Stimulated activated CD4-positive, alpha-beta T cell treated with anti-CD3 and anti-CD28 coated beads, TNF-alpha, amount 100 ng/mL, for 48 hours (primary cell): ENCODE measurements around the gene TLE5.
"Not testable (repeated sequence)": the region's sequence is repeated elsewhere in the genome, so short reads cannot be mapped to it uniquely, and the experiment has no call there.

ENCODE experiments used
- DNase-seq, 3 donors: peaks; one replicate each; pipeline ENCODE4 v3.0.0-alpha.2; 2020; ENCODE audit warnings: low read depth in 3 of 3

TLE5 gene

GRCh38 chr19:3061182-3062161, 823 bp downstream of the TLE5 start:
- DNase-seq, result peak in 1 of 3 donors; percentile 36

DNA sequence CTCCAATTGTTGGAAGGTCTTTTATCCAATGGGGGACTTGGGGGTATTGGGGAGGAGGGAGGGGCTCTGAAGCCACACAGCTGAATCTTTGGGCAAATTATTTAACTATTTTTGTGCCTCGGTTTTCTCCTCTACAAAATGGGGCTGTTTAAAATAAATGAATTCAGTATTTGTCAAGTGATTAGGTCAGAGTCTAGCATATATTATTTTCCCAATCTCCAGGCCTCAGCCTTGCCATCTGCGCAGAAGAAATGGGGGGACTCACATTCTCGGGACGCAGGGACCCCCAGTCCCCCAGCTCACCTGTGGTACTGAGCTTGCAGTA, 1.5 kb downstream of the TLE5 start:
- no peak for DNase-seq

DNA sequence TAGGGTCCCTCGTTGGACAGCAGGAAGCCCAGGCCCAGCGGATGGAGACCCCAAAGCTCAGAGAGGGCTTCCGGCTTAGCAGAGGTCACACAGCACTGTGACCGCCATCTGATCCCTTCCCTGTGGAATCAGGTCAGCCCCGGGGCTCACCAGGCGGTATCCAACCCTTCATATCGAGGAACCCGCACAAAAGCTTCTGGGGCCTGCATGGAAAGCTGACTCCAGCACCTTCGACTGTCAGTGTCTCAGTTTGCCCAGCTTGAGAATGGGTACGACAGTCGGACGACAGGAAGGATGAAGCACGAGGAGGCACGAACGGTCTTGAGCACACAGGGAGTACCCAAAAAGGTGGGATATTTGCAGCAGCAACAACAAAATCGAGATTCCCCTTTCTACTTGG, 2.6 kb downstream of the TLE5 start:
- DNase-seq, result no peak

- DNase-seq, result no peak
These were observed 3.4 kb downstream of the TLE5 start for GRCh38 chr19:3058821-3059314.

DNA sequence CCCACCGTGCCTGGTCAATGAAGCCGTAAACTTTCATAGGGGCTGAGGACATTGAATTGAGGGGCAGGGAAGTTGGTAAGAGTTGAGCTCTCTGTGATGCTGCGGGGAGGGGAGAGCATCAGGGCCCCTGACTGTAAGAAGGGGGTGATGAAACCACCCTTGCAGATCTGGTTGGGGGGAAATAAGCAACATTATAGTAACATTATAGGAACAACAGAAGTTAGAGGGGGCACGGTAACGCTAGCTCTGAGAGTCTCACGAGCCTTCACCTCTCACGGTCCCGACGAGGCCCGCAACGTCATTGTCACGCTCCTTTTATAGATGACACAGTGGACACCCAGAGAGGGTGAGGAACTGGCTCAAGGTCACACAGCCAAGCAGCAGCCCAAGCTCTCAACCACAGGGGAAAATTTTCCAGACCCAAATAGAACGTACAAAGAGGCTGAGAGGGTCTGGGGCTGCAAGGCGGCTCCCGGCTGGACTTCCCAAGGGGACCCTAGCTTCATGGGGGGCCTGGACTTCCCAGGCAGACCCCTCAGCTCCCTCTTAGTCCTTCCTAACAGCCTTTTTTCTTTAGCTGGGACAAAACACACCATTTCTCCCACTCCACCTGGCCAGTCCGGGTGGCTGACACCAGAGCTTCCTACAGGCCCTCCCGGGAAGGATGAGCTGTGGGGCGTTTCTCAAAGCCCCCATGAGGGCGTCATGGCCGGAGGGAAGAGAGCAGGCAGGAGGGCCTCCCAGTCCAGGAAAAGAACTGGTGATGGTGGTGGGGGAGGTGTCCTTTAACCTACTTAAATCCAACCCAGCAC, 4.1 kb downstream of the TLE5 start:
- no peak for DNase-seq

- no peak for DNase-seq
These were observed 5.0 kb downstream of the TLE5 start for GRCh38 chr19:3057275-3057714.

- DNase-seq, result no peak
These were observed 5.7 kb downstream of the TLE5 start for GRCh38 chr19:3056417-3057088.

DNA sequence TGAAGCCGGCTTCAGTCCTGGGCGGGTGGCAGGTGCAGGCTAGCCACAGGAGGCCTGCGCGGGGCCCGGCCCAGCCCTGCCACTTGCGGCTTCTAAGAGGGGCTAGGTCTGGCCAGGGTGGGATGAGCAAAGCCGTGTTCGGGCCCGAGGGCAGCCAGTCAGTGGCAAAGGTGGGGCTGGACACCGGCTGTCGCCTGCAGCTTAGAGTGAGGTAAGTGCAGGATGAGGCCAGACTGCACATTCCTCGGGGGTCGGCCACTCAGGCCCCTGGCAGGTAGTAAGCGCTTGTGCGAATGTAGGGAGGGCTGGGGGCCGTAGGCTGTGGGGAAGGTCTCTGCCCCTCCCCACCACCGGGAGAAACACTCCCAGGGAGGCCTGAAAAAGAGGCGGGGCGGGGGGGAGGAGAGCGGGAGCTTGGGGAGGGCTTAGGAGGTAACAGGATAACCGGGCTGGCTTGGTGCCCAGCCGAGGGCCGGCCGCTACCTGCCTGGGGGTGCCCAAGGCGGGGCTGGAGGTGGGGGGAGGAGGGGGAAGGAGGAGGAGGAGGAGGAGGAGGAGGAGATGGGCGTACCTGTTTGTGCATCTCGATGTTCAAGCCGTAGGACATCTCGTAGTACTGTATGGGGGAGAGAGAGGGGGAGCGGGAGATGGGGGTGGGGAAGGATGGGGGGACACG, 6.4 kb downstream of the TLE5 start:
- no peak for DNase-seq

GRCh38 chr19:3054972-3055740, 7.1 kb downstream of the TLE5 start:
- DNase-seq, result no peak

- no peak for DNase-seq
These were observed 7.9 kb downstream of the TLE5 start for GRCh38 chr19:3054265-3054971.

GRCh38 chr19:3053780-3054179, 8.5 kb downstream of the TLE5 start:
- no peak for DNase-seq

DNA sequence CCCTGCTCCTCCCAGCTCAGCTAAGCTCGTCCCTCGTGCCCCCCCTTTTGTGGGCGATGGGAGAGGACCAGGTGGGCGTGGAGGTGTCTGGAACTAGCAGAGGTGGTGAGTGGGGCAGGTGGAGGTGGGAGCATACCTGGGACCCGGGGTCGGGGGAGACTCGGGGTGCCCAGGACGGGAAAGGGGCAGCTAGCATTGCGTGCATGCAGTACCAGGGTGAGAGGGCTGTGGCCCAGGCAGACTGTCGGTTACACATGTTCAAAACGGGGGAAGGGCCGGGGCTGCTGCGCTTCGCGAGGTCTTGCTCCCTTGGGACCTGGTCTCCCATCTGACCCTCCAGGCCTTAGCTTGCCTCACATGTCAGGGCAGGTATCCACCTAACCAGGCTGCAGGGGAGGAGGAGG, 9.1 kb downstream of the TLE5 start:
- DNase-seq, result no peak

DNA sequence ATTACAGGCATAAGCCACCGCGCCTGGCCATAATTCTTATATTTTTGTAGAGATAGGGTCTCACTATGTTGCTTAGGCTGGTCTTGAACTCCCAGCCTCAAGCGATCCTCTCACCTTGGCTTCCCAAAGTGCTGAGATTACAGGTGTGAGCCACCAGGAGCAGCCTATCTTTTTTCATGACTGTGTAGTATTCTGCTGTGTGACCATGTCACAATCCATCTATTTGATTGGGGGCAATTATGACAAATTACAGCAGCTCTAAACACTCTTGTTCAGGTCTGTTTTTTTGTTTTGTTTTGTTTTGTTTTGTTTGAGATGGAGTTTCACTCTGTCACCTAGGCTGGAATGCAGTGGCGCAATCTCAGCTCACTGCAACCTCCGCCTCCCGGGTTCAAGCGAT, 12.3 kb downstream of the TLE5 start:
- not testable (repeated sequence) for DNase-seq

DNA sequence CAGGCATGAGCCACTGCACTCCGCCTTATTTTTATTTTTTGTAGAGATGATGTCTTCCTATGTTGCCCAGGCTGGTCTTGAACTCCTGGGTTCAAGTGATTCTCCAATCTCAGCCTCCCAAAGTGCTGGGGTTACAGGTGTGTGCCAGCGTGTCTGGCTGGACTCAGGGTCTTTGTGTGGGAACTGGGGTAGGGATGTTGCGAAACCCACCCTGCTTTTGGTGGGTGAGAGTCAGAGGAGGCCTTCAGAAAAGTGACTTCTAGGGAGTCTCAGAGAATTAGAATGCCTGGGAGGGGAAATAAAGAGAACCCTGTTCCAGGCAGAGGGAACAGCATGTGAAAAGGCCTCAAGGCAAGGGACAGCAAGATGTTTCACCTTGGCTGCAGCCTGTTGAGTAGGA, 13.2 kb downstream of the TLE5 start:
- DNase-seq, result no peak

GRCh38 chr19:3048190-3048533, 14.1 kb downstream of the TLE5 start:
- DNase-seq, result no peak

DNA sequence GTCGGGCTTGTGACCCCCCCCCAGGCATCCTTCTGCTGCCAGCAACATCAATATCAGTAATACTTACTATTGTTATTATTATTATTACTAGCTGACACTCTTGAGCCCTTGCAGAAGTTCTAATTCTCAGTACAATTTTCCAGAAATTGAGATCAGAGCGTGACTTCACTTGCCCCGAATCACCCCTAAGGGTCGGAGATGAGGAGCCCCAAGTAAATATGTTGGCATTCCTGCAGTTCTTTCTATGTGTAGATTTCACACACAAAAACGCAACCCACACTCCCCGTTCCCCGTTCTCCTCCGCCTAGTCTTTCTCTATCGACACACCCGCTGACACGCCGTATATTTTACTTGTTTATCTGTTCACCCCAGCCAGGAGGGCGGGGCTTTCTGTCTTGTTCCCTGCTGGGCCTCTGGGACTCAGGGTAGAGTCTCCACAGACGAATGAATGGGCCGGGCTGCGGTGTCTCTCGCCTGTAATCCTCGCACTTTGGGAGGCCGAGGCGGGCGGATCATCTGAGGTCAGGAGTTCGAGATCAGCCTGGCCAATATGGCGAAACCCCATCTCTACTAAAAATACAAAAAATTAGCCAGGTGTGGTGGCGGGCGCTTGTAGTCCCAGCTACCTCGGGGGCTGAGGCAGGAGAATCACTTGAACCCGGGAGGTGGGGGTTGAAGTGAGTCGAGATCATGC, 14.7 kb downstream of the TLE5 start:
- DNase-seq, result peak; percentile 47 to 62 (median 60)

DNA sequence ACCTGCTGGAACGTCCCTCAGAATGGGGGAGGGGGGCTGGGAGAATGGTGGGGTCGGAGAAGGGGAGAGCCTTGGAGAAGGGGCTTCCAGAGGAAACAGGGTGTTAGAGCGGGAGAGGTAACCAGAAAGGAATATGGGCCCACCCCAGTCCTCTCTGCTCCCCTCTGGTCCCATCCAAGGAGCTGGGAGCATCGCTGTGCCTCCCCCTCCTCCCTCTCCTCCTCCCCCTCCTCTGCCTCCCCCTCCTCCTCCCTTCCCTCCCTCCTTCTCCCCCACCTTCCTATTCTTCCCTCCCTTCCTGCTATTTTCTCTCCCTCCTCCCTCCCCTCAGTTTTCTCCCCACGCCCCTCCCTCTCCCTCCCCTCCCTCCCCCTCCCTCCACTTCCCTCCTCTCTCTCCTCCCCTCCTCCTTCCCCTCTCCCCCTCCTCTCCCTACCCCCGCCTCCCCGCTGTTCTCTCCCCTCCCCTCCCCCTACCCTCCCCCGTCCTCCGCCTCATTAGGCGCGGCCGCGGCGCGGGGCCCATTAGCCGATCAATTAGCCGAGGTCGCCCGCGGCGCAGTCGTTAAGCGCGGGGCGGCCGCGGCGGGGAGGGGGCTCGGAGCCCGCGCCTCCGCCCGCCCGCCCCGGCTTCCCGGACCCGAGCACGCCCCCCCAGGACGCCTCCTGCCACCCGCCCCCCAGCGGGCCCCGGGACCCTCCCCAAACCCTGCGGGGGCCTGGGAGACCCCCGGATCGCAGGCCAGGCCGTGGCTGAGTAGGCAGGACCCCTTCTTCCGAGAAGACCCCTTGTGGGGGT, 15.4 kb downstream of the TLE5 start:
- DNase-seq, result no peak

DNA sequence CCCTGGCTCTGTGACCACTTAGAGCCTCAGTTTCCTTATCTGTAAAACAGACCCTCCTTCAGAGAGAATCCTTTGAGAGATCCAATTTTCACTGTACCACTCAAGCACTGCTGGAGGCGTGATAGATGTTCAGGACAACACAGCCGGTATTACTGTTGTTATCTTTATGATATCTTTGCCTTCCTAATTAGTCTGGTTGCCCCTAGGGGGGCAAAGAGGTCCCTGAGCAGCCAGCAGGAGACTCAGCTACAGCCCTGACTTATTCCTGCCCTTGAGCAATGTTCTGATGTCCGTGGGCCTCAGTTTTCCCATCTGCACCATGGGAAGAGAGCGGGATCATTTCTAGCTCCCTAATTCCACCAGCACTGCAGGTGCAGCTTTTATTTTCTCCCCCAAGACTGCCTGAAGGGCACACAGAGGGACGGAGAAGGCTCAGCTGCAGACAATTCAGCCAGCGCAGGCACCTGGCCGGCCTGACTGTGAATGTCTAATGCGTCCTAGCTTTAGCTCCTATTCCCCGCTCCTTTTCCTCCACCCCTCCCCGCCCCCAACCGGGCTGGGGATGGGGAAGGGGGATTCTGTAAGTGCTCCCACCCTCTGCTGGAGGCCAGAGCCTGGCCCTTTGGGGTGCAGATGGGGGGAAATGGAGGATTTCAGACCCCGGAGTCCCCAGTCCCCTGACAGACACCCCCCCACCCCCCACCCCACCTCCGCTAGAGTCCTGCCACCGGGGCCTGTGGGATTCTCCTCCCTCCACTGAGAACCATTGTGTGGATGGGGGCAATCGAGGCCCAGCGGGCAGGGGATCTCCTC, 16.2 kb downstream of the TLE5 start:
- no peak for DNase-seq
